Measurements from ENCODE around the gene TMOD1. TPM values are rescaled to one million over a fixed set of nuclear protein-coding genes. Genes with fewer than 3 reads are reported as not detected.
"Not testable (repeated sequence)": the region's sequence is repeated elsewhere in the genome, so short reads cannot be mapped to it uniquely, and the experiment has no call there.

TMOD1 gene
- total and polyA plus RNA-seq, 9 donors = 37.1 to 77.2 (median 64.0) TPM

DNA sequence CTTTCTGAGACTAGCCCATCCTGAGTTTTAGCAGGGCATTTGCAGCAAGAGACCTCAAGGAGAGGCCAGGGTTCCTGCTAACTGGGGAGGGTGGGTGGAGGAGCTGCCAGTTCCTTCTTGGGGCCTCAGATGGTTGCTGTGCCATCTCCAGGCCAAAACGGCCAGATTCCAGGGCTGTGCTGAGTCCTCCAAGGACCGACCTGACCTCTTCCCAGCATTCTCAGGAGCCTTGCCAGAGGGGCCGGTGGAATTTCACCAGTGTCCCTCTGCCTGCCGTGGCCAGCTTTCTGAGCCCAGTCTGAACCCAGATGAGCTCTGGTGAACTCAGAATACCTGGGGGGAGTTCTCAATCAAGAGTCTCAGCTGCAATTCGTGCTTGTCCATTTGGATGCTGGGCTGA is 77.4 kb downstream of the TMOD1 start:
- TF ChIP-seq CTCF (IDR thresholded peaks at IDR 0.05) (no peak), POLR2A (IDR thresholded peaks at IDR 0.05) (no peak), EP300 (IDR thresholded peaks at IDR 0.05) (no peak)
- H3K27me3 ChIP-seq = no peaks in the 10 kb centered on the region
- no peaks in the 10 kb centered on the region for H3K9me3 ChIP-seq
- peak in 2 of 5 donors; percentile 14 to 25 for DNase-seq
- no peaks in the 10 kb centered on the region for H3K36me3 ChIP-seq
- no peak overlapping the region for H3K4me3 ChIP-seq
- H3K27ac ChIP-seq = no peak overlapping the region
- peaks cover 2% of the 10 kb centered on the region for H3K4me1 ChIP-seq (ENCODE audit: insufficient read depth)
- 61 to 64% (median 62%) methylated on average over 5 of the region's 5 CpGs for WGBS, 3 donors
- intact Hi-C loops (cut with DNase I) = no loop called here

GRCh38 chr9:97579914-97580313 is 78.4 kb downstream of the TMOD1 start:
- no peak overlapping the region for H3K4me3 ChIP-seq
- no peak overlapping the region for H3K27ac ChIP-seq
- H3K36me3 ChIP-seq = no peaks in the 10 kb centered on the region
- DNase-seq = peak in 1 of 5 donors; percentile 4
- no peaks in the 10 kb centered on the region for H3K27me3 ChIP-seq
- 46 to 55% (median 46%) methylated on average over 2 of the region's 2 CpGs for WGBS, 3 donors
- intact Hi-C loops (cut with DNase I) = no loop called here
- no peaks in the 10 kb centered on the region for H3K9me3 ChIP-seq
- peaks cover 2% of the 10 kb centered on the region for H3K4me1 ChIP-seq (ENCODE audit: insufficient read depth)
- TF ChIP-seq CTCF (IDR thresholded peaks at IDR 0.05) (no peak), POLR2A (IDR thresholded peaks at IDR 0.05) (no peak), EP300 (IDR thresholded peaks at IDR 0.05) (no peak)

DNA sequence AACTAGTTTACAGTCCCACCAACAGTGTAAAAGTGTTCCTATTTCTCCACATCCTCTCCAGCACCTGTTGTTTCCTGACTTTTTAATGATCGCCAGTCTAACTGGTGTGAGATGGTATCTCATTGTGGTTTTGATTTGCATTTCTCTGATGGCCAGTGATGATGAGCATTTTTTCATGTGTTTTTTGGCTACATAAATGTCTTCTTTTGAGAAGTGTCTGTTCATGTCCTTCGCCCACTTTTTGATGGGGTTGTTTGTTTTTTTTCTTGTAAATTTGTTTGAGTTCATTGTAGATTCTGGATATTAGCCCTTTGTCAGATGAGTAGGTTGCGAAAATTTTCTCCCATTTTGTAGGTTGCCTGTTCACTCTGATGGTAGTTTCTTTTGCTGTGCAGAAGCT is 80.1 kb downstream of the TMOD1 start:
- H3K9me3 ChIP-seq; DNase-seq; H3K4me3 ChIP-seq; intact Hi-C loops (cut with DNase I); H3K4me1 ChIP-seq (ENCODE audit: insufficient read depth); H3K27me3 ChIP-seq; H3K36me3 ChIP-seq; H3K27ac ChIP-seq: not testable (repeated sequence)
- 57% methylated on average over 1 of the region's 3 CpGs; no CpG with 5 or more reads in 2 of the 3 donors for WGBS, 3 donors

DNA sequence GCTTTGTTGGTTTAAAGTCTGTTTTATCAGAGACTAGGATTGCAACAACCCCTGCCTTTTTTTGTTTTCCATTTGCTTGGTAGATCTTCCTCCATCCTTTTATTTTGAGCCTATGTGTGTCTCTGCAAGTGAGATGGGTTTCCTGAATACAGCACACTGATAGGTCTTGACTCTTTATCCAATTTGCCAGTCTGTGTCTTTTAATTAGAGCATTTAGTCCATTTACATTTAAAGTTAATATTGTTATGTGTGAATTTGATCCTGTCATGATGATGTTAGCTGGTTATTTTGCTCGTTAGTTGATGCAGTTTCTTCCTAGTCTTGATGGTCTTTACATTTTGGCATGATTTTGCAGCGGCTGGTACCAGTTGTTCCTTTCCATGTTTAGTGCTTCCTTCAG is 83.3 kb downstream of the TMOD1 start:
- H3K27ac ChIP-seq; H3K36me3 ChIP-seq; H3K4me1 ChIP-seq (ENCODE audit: insufficient read depth); H3K27me3 ChIP-seq; H3K9me3 ChIP-seq; H3K4me3 ChIP-seq; intact Hi-C loops (cut with DNase I); DNase-seq: not testable (repeated sequence)
- WGBS, 3 donors = no CpG with 5 or more reads among the region's 2 CpGs

DNA sequence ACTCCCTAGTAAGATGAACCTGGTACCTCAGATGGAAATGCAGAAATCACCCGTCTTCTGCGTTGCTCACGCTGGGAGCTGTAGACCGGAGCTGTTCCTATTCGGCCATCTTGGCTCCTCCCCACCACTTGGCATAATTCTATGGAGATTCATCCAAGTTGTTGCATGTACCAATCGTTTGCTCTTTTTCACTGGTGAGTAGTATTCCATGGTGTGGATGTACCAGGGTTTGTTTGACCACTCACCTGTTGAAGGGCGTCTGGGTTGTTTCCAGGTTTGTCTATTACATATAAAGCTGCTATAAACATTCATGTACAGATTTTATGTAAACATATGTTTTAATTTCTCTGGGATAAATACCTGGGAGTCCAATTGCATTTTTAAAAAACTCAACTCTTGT is 85.4 kb downstream of the TMOD1 start:
- 91 to 94% (median 93%) methylated on average over 6 to 7 of the region's 7 CpGs for WGBS, 3 donors
- DNase-seq; H3K27ac ChIP-seq; H3K36me3 ChIP-seq; H3K27me3 ChIP-seq; H3K4me1 ChIP-seq (ENCODE audit: insufficient read depth); H3K9me3 ChIP-seq; intact Hi-C loops (cut with DNase I); H3K4me3 ChIP-seq: not testable (repeated sequence)

GRCh38 chr9:97591535-97591934 is 90.1 kb downstream of the TMOD1 start:
- 86 to 89% (median 88%) methylated on average over 6 of the region's 6 CpGs for WGBS, 3 donors
- Histone ChIP-seq H3K27me3 (no peaks in the 10 kb centered on the region), H3K27ac (no peak overlapping the region), H3K36me3 (no peaks in the 10 kb centered on the region), H3K9me3 (no peaks in the 10 kb centered on the region), H3K4me3 (no peak overlapping the region), H3K4me1 (ENCODE audit: insufficient read depth) (no peaks in the 10 kb centered on the region)
- no peak for TF ChIP-seq CTCF (IDR thresholded peaks at IDR 0.05)
- TF ChIP-seq EP300 (IDR thresholded peaks at IDR 0.05) = no peak
- no peak for TF ChIP-seq POLR2A (IDR thresholded peaks at IDR 0.05)
- intact Hi-C loops (cut with DNase I) = no loop called here
- DNase-seq = no peak
